ENCODE data around the gene EMCN.
"Not testable (repeated sequence)": the region's sequence is repeated elsewhere in the genome, so short reads cannot be mapped to it uniquely, and the experiment has no call there.

Gene EMCN

GRCh38 chr4:100517864-100518341 lies at the start of gene EMCN:
Gene EMCN, minus strand, starts transcription at chr4:100518022. Its CDS starts 108 bp downstream, at chr4:100517914.
- DNase-seq (ENCODE audit: low read depth) = no peak

GRCh38 chr4:100566396-100566795 lies 48.6 kb upstream of the EMCN start:
- no peak for DNase-seq (ENCODE audit: low read depth)

- no peak for DNase-seq (ENCODE audit: low read depth)
Observed at GRCh38 chr4:100557306-100557705, 39.5 kb upstream of the EMCN start.

- DNase-seq (ENCODE audit: low read depth) = no peak
Observed at GRCh38 chr4:100555611-100556337, 38.0 kb upstream of the EMCN start.

- DNase-seq (ENCODE audit: low read depth) = no peak
Observed at GRCh38 chr4:100548200-100548560, 30.4 kb upstream of the EMCN start.

- DNase-seq (ENCODE audit: low read depth) = no peak
Observed at GRCh38 chr4:100547541-100548199, 29.8 kb upstream of the EMCN start.

- no peak for DNase-seq (ENCODE audit: low read depth)
Observed at GRCh38 chr4:100545427-100545826, 27.6 kb upstream of the EMCN start.

GRCh38 chr4:100540131-100540530 lies 22.3 kb upstream of the EMCN start:
- DNase-seq (ENCODE audit: low read depth) = no peak

- DNase-seq (ENCODE audit: low read depth) = no peak
Observed at GRCh38 chr4:100539706-100540105, 21.9 kb upstream of the EMCN start.

GRCh38 chr4:100533741-100534140 lies 15.9 kb upstream of the EMCN start:
- no peak for DNase-seq (ENCODE audit: low read depth)

- DNase-seq (ENCODE audit: low read depth) = not testable (repeated sequence)
Observed at GRCh38 chr4:100530161-100530560, 12.3 kb upstream of the EMCN start.

GRCh38 chr4:100525686-100526085 lies 7.9 kb upstream of the EMCN start:
- no peak for DNase-seq (ENCODE audit: low read depth)

GRCh38 chr4:100519205-100519604 lies 1.4 kb upstream of the EMCN start:
- DNase-seq (ENCODE audit: low read depth) = no peak

- DNase-seq (ENCODE audit: low read depth) = no peak
Observed at GRCh38 chr4:100516225-100516624, 1.6 kb downstream of the EMCN start.

- no peak for DNase-seq (ENCODE audit: low read depth)
Observed at GRCh38 chr4:100511896-100512295, 5.9 kb downstream of the EMCN start.

- DNase-seq (ENCODE audit: low read depth) = no peak
Observed at GRCh38 chr4:100510551-100510950, 7.3 kb downstream of the EMCN start.

- DNase-seq (ENCODE audit: low read depth) = no peak
Observed at GRCh38 chr4:100509386-100509785, 8.4 kb downstream of the EMCN start.

- no peak for DNase-seq (ENCODE audit: low read depth)
Observed at GRCh38 chr4:100508691-100509090, 9.1 kb downstream of the EMCN start.

- no peak for DNase-seq (ENCODE audit: low read depth)
Observed at GRCh38 chr4:100504086-100504874, 13.5 kb downstream of the EMCN start.

GRCh38 chr4:100497791-100498190 lies 20.0 kb downstream of the EMCN start:
- DNase-seq (ENCODE audit: low read depth) = no peak

GRCh38 chr4:100495074-100495473 lies 22.7 kb downstream of the EMCN start:
- DNase-seq (ENCODE audit: low read depth) = no peak

GRCh38 chr4:100494166-100494565 lies 23.7 kb downstream of the EMCN start:
- no peak for DNase-seq (ENCODE audit: low read depth)

- DNase-seq (ENCODE audit: low read depth) = no peak
Observed at GRCh38 chr4:100493756-100494155, 24.1 kb downstream of the EMCN start.
